ENCODE data around the gene NPAS3.
"Not testable (repeated sequence)": the region's sequence is repeated elsewhere in the genome, so short reads cannot be mapped to it uniquely, and the experiment has no call there.

NPAS3 gene

GRCh38 chr14:33065634-33066033 lies 127.0 kb downstream of the NPAS3 start:
- DNase-seq (ENCODE audit: low read depth), result no peak
- no peak overlapping the region for H3K4me3 ChIP-seq (ENCODE audit: low read length)
- TF ChIP-seq CTCF (IDR thresholded peaks at IDR 0.05; ENCODE audit: insufficient read depth, low read depth, low read length, missing control alignments), result no peak

GRCh38 chr14:33068040-33068439 lies 129.4 kb downstream of the NPAS3 start:
- no peak for DNase-seq (ENCODE audit: low read depth)
- no peak for TF ChIP-seq CTCF (IDR thresholded peaks at IDR 0.05; ENCODE audit: insufficient read depth, low read depth, low read length, missing control alignments)
- H3K4me3 ChIP-seq (ENCODE audit: low read length), result no peak overlapping the region

DNA sequence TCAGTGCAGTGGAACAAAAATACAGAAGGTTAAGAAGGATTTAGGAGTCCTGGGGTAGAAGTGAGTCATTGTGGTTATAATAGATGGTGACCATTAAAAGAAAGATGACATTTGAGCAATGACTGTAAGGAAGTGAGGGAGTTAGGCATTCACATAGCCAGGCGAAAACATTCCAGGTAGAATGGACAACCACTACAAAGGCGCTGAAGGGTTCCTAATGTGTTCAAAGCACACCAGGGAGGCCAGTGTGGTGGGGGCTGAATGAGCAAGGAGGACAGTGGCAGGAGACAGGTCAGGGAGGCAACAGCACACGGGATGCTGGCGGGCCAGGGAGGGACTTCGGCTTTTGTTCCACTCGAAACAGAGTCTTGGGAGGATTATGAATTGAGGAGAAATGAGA lies 129.9 kb downstream of the NPAS3 start:
- no peak overlapping the region for H3K4me3 ChIP-seq (ENCODE audit: low read length)
- DNase-seq (ENCODE audit: low read depth), result no peak
- TF ChIP-seq CTCF (IDR thresholded peaks at IDR 0.05; ENCODE audit: insufficient read depth, low read depth, low read length, missing control alignments), result no peak

- TF ChIP-seq CTCF (IDR thresholded peaks at IDR 0.05; ENCODE audit: insufficient read depth, low read depth, low read length, missing control alignments), result no peak
- no peak for DNase-seq (ENCODE audit: low read depth)
- H3K4me3 ChIP-seq (ENCODE audit: low read length), result no peak overlapping the region
These were observed 131.8 kb downstream of the NPAS3 start for GRCh38 chr14:33070475-33070874.

GRCh38 chr14:33073023-33073422 lies 134.3 kb downstream of the NPAS3 start:
- no peak for DNase-seq (ENCODE audit: low read depth)
- no peak for TF ChIP-seq CTCF (IDR thresholded peaks at IDR 0.05; ENCODE audit: insufficient read depth, low read depth, low read length, missing control alignments)
- no peak overlapping the region for H3K4me3 ChIP-seq (ENCODE audit: low read length)

GRCh38 chr14:33081259-33081658 lies 142.6 kb downstream of the NPAS3 start:
- no peak for TF ChIP-seq CTCF (IDR thresholded peaks at IDR 0.05; ENCODE audit: insufficient read depth, low read depth, low read length, missing control alignments)
- peak; percentile 9 for DNase-seq (ENCODE audit: low read depth)
- no peak overlapping the region for H3K4me3 ChIP-seq (ENCODE audit: low read length)

DNA sequence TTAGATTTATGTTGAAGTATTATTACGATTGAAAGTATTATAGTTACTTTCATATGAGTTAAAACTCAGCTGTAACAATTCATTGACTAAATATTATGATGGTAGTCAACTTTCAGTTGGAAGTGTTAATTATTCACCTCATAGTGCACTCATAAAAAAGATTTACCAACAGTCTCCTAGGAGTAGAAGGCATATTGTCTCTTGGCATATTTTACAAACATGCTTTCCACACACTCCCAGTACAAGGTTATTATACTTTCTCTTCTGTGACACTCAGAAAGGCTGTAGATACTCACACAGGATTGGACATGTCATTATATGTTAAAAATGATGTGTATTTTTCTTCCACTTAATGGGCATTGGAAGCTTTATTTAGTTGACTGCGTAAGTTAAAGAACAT lies 147.1 kb downstream of the NPAS3 start:
- no peak for DNase-seq (ENCODE audit: low read depth)

GRCh38 chr14:33088274-33088673 lies 149.6 kb downstream of the NPAS3 start:
- DNase-seq (ENCODE audit: low read depth); H3K4me3 ChIP-seq (ENCODE audit: low read length): not testable (repeated sequence)

More for the DNA sequence above, 147.1 kb downstream of the NPAS3 start:
- H3K4me3 ChIP-seq (ENCODE audit: low read length), result no peak overlapping the region
- no peak for TF ChIP-seq CTCF (IDR thresholded peaks at IDR 0.05; ENCODE audit: insufficient read depth, low read depth, low read length, missing control alignments)

Data from epithelial cell of esophagus (primary cell).